CD14-positive monocyte (primary cell): ENCODE measurements around the gene HLCS. TPM values are rescaled to one million over a fixed set of nuclear protein-coding genes. Genes with fewer than 3 reads are reported as not detected.
A peak's percentile ranks its signal among the peaks of the same experiment; 100 is the strongest.

Experiments used
- DNase-seq, 3 donors: peaks; one replicate each; pipeline ENCODE4 v3.0.0-alpha.2; 2011 to 2022
- H2AFZ ChIP-seq: 2 replicates; pipeline ENCODE4 v1.6.0; 2012; ENCODE audit warnings: mild to moderate bottlenecking, low read depth, low read length, inconsistent platforms; ENCODE audit not compliant: insufficient read depth, poor library complexity, severe bottlenecking
- H3K27ac ChIP-seq, 2 donors: 1 replicate in 1 of 2; 2 replicates in 1 of 2; pipeline ENCODE4 v1.5.1; 2012 to 2013; ENCODE audit warnings: low read length in 2 of 2, control low read depth in 1 of 2, inconsistent platforms in 1 of 2, low read depth in 1 of 2, mild to moderate bottlenecking in 1 of 2
- H3K27me3 ChIP-seq, 2 donors: one replicate each; pipeline versions ENCODE4 v1.6.0 to v1.6.1; 2011 to 2013; ENCODE audit warnings: low read length in 2 of 2; ENCODE audit not compliant: control insufficient read depth in 2 of 2, insufficient read depth in 2 of 2
- H3K36me3 ChIP-seq, 2 donors: replicated peaks in 1 of 2; 1 replicate in 1 of 2; 2 replicates in 1 of 2; pipeline versions ENCODE4 v1.5.1 to v1.6.1; 2012 to 2013; ENCODE audit warnings: low read length in 2 of 2, control low read depth in 1 of 2, inconsistent platforms in 1 of 2, mild to moderate bottlenecking in 1 of 2; ENCODE audit not compliant: insufficient read depth in 2 of 2, control insufficient read depth in 1 of 2
- H3K4me1 ChIP-seq, 2 donors: 1 replicate in 1 of 2; 2 replicates in 1 of 2; pipeline versions ENCODE4 v1.5.1 to v1.6.1; 2012 to 2013; ENCODE audit warnings: low read length in 2 of 2, control low read depth in 1 of 2, inconsistent platforms in 1 of 2, mild to moderate bottlenecking in 1 of 2, moderate library complexity in 1 of 2; ENCODE audit not compliant: insufficient read depth in 2 of 2, control insufficient read depth in 1 of 2
- H3K4me2 ChIP-seq: replicated peaks from 2 replicates; pipeline ENCODE3; 2012; ENCODE audit warnings: low read length, moderate library complexity, mild to moderate bottlenecking; ENCODE audit not compliant: poor library complexity, severe bottlenecking; ENCODE audit errors: extremely low read depth
- H3K4me3 ChIP-seq, 3 experiments: fragments of 200-600 bp in 1 of 3; sonication (generic) in 1 of 3; replicated peaks in 1 of 3; 1 replicate in 2 of 3; 2 replicates in 1 of 3; pipeline ENCODE4 v1.5.1; 2011 to 2013; ENCODE audit warnings: low read length in 3 of 3, mild to moderate bottlenecking in 3 of 3, control low read depth in 2 of 3, low read depth in 2 of 3, inconsistent platforms in 1 of 3, moderate library complexity in 1 of 3
- H3K79me2 ChIP-seq: 2 replicates; pipeline ENCODE4 v1.6.0; 2012; ENCODE audit warnings: mild to moderate bottlenecking, control low read depth, inconsistent platforms, low read length, moderate library complexity; ENCODE audit not compliant: insufficient read depth
- H3K9ac ChIP-seq: 2 replicates; pipeline ENCODE4 v1.6.0; 2017; ENCODE audit warnings: low read length, mild to moderate bottlenecking; ENCODE audit not compliant: insufficient read depth, poor library complexity, severe bottlenecking
- H3K9me3 ChIP-seq, 2 donors: replicated peaks in 1 of 2; 1 replicate in 1 of 2; 2 replicates in 1 of 2; pipeline versions ENCODE4 v1.5.1 to v1.6.1; 2012 to 2013; ENCODE audit warnings: low read length in 2 of 2, control low read depth in 1 of 2; ENCODE audit not compliant: control insufficient read depth in 1 of 2, insufficient read depth in 1 of 2
- H4K20me1 ChIP-seq: 2 replicates; pipeline ENCODE4 v1.6.0; 2012; ENCODE audit warnings: mild to moderate bottlenecking, low read length, control low read depth, moderate library complexity; ENCODE audit not compliant: insufficient read depth
- H3K27ac Mint-ChIP-seq, 7 donors: one replicate each; pipeline ENCODE4 v1.8.0; 2020; ENCODE audit warnings: mild to moderate bottlenecking in 7 of 7, mixed read lengths in 7 of 7, moderate library complexity in 6 of 7, inconsistent platforms in 2 of 7
- H3K27me3 Mint-ChIP-seq, 3 donors: one replicate each; pipeline ENCODE4 v1.8.0; 2021 to 2022; ENCODE audit warnings: low read depth in 3 of 3, mild to moderate bottlenecking in 3 of 3, mixed read lengths in 3 of 3, moderate library complexity in 3 of 3, inconsistent platforms in 1 of 3
- H3K36me3 Mint-ChIP-seq, 2 donors: one replicate each; pipeline ENCODE4 v1.8.0; 2020; ENCODE audit warnings: mixed read lengths in 2 of 2, inconsistent platforms in 1 of 2, mild to moderate bottlenecking in 1 of 2
- H3K4me1 Mint-ChIP-seq: one replicate; pipeline ENCODE4 v1.8.0; 2020; ENCODE audit warnings: mild to moderate bottlenecking, mixed read lengths
- H3K4me3 Mint-ChIP-seq, 2 donors: one replicate each; pipeline ENCODE4 v1.8.0; 2020; ENCODE audit warnings: mild to moderate bottlenecking in 2 of 2, mixed read lengths in 2 of 2, moderate library complexity in 1 of 2
- H3K9me3 Mint-ChIP-seq, 7 donors: one replicate each; pipeline ENCODE4 v1.8.0; 2020 to 2022; ENCODE audit warnings: mixed read lengths in 7 of 7, mild to moderate bottlenecking in 6 of 7, moderate library complexity in 6 of 7, inconsistent platforms in 2 of 7
- CTCF ChIP-seq: fragments of 200-600 bp; IDR thresholded peaks from one replicate; pipeline ENCODE4 v1.8.0; 2022; ENCODE audit warnings: antibody characterized with exemption, mild to moderate bottlenecking
- WGBS: methylation state at CpG from one replicate; pipeline ENCODE4 v1.1.5; 2013; ENCODE audit warnings: missing lambda C conversion rate; ENCODE audit not compliant: insufficient coverage; 5-methylcytosine and 5-hydroxymethylcytosine counted together
- intact Hi-C, 2 donors: fragments of 100-400 bp; cut with micrococcal nuclease; formaldehyde crosslinking; loops; one replicate each; pipeline versions ENCODE4 v1.15.0 to v1.15.1; 2023
- polyA plus RNA-seq, 3 donors: library from polyadenylated mRNA; depleted of rRNA in 1 of 3; unstranded in 2 of 3; stranded (reverse) in 1 of 3; fragments of 300-500 nt in 2 of 3; fragments of >200 nt in 1 of 3; fragmentation: Illumina TruSeq in 2 of 3; gene quantifications; 1 replicate in 2 of 3; 2 replicates in 1 of 3; pipeline ENCODE4 v1.2.3, GENCODE V29; 2012 to 2021

The HLCS gene
- polyA plus RNA-seq, 3 donors, result 2.1 to 3.1 (median 2.2) TPM

- DNase-seq, result no peak
- Mint-ChIP-seq H3K4me1 (peaks cover 17% of the 10 kb centered on the region), H3K27me3 (peaks cover 0 to 3% (median 2%) of the 10 kb centered on the region in 3 donors), H3K36me3 (no peaks in the 10 kb centered on the region), H3K9me3 (no peaks in the 10 kb centered on the region), H3K27ac (peak overlapping the region in 2 of 7 donors; percentile 24 to 46), H3K4me3 (no peak overlapping the region)
- intact Hi-C loops, result no loop called here
- H3K9me3 ChIP-seq, result no peaks in the 10 kb centered on the region
- H3K79me2 ChIP-seq, result no peaks in the 10 kb centered on the region
- no peak for TF ChIP-seq CTCF
- H4K20me1 ChIP-seq, result no peaks in the 10 kb centered on the region
- H3K4me2 ChIP-seq, result peak overlapping the region; percentile 38
- peak overlapping the region in 1 of 3 experiments; percentile 26 for H3K4me3 ChIP-seq
- peak overlapping the region in 1 of 2 donors; percentile 52 for H3K27ac ChIP-seq
- H3K9ac ChIP-seq, result no peak overlapping the region
- peaks cover 14 to 16% of the 10 kb centered on the region in 2 donors for H3K4me1 ChIP-seq
- no peaks in the 10 kb centered on the region for H3K27me3 ChIP-seq
- no CpG with 5 or more reads among the region's 8 CpGs for WGBS
- no peaks in the 10 kb centered on the region for H3K36me3 ChIP-seq
- peak overlapping the region; percentile 22 for H2AFZ ChIP-seq
These were observed 105.5 kb downstream of the HLCS start for GRCh38 chr21:36860736-36861594.

GRCh38 chr21:36859744-36860501 is 106.5 kb downstream of the HLCS start:
- Mint-ChIP-seq H3K36me3 (no peaks in the 10 kb centered on the region), H3K9me3 (no peaks in the 10 kb centered on the region), H3K27ac (peak overlapping the region; percentile 18 to 83 (median 70)), H3K4me1 (peaks cover 17% of the 10 kb centered on the region), H3K4me3 (peak overlapping the region in 1 of 2 donors; percentile 35), H3K27me3 (peaks cover 0 to 3% (median 2%) of the 10 kb centered on the region in 3 donors)
- DNase-seq, result peak; percentile 75 to 78 (median 76)
- Histone ChIP-seq H3K4me1 (peaks cover 14 to 16% of the 10 kb centered on the region in 2 donors), H3K9me3 (no peaks in the 10 kb centered on the region), H3K27ac (peak overlapping the region; percentile 26 to 52), H3K79me2 (no peaks in the 10 kb centered on the region), H3K9ac (no peak overlapping the region), H3K4me2 (peak overlapping the region; percentile 38), H2AFZ (peak overlapping the region; percentile 22), H3K27me3 (no peaks in the 10 kb centered on the region), H4K20me1 (no peaks in the 10 kb centered on the region), H3K4me3 (peak overlapping the region in 1 of 3 experiments; percentile 26), H3K36me3 (no peaks in the 10 kb centered on the region)
- 17% methylated on average over 3 of the region's 8 CpGs for WGBS
- TF ChIP-seq CTCF, result no peak
- intact Hi-C loops, result no loop called here
